HG03442 (cell line): ENCODE measurements around the gene SEPHS2.

Source experiments
- ATAC-seq: cut with Tn5 transposase; IDR thresholded peaks from one replicate; pipeline ENCODE4 v1.9.1; 2021; ENCODE audit warnings: mild to moderate bottlenecking, moderate library complexity; ENCODE audit not compliant: unreplicated experiment

Gene SEPHS2

DNA sequence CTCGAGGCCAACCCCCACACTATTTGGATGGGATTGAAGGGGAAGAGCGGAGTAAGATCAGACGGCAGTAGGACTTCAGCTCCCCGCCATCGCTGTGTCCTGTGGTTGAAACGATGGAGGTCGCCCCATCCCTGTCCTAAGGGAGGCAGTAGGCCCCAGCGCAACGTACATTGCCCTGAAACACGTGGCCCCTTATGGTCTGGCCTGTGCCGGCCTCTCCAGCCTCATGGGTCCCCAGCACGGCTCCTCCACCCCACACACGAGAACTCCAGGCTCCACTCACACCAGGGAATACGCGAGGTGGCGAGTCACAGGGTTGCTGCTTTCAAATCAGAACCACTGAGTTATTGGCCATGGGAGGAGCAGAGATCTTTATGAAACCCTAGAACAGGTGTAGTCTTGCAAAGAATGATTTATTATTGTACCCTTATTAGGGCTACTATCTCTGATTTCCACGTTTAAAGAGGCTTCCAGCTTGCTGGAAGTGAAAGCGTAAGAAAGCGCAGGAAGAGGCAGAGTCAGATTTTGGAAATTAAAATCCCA lies 15.2 kb downstream of the SEPHS2 start:
- ATAC-seq, result no peak

DNA sequence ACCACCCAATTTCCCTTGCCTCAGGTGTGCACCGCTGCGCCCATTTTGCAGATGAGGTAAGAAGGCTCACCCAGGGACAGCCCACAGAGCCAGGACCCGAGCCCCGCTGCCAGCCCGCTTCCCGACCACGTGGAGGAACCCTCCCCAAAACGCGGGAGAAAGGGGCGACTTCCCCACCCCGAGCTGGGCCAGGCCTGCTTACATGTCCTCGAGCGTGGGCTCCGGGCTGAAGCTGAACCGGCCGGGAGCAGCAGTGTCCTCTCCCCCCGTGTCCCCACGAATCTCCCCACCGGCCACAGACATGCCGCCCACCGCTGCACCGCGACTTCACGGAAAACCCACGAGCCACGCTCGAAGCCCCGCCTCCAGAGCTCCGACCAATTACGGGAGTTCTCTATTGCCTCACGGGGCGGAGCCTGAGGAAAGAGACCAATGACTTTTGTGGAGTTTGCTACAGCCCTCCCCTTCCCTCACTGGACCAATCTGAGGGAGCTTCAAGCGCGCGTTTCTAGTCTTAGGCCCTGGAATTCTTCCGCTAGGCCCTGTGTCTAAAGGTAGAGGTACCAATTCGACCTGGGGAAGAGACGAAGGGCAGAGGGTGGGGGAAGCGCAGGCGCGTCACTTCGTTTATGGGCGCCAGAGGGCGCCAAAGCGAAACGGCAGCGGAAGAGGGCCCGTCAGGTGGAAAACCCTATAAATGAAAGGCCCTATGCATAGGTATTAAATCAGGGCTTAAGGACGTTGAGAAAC lies 15.8 kb downstream of the SEPHS2 start, which contains the start of gene DCTPP1:
Gene DCTPP1, minus strand, starts transcription at position 353 of the 750 bp plus-strand sequence. Its CDS starts 50 bp downstream, at position 303.
- peak; percentile 96 for ATAC-seq

DNA sequence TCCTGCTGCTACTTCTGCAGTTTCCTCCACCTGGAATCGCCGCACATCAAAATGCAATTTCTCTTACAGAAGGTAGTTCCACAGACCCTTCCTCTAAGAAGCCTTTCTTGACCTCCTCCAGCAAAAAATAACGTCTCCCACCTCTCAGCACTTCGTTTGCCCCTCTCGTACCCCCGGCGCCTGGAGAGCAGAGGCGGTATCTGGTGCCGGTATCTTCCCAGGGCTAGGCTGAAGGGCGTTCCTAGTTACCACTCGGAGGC lies 16.3 kb downstream of the SEPHS2 start:
- no peak for ATAC-seq

GRCh38 chr16:30428055-30428454 lies 17.6 kb downstream of the SEPHS2 start:
- no peak for ATAC-seq

DNA sequence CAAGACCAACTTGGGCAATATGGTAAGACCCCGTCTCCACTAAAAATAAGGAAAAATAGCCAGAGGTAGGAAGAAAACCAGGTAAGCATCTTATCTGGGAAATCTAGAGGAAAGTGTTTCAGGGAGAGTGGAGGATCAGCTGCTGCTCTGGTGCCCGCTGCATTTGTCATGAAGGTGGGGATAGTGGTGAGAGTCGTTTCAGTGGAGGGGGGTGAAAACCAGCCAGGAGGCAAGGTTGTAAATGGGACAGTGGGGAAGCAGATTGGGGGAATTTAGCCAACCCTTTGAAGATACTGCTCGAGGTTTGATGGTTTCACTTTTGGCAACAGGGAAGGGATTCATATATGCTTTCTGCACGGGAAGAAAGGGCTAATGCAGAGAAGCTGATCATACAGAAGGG lies 24.7 kb downstream of the SEPHS2 start:
- ATAC-seq, result no peak

DNA sequence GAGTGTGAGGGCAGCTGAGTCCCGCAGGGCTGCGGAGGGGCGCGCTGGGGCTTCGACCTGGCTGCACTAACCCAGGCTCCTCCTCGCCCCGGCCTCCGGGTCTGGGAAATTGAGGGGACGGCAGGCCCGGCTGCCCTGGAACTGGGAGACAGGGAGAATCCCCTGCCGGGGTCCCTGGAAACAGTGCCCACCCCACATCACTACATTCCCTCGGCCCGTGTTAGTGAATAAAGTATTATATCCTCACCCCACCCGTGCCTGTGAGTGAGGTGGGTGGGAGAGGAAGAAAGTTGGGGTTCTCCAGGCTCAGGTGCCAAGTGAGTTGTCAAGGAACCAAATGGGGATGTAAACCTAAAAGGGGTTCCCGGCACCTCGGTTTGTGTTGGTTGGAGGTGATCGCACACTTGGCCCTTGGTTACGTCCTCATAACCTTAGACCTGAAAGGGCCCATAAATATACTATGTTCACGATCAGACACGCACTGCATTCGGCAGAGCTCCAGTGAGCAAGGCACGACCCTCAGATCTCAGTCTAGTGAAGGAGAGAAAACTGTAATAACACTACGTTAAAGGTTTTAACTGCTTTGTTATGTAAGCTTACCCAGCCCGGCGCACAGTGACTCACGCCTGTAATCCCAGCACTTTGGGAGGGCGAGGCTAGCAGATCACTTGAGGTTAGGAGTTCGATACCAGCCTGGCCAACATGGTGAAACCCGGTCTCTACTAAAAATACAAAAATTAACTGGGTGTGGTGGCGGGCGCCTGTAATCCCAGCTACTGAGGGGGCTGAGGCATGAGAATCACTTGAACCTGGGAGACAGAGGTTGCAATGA lies 27.1 kb downstream of the SEPHS2 start:
- ATAC-seq, result no peak

- ATAC-seq, result peak; percentile 80
Observed at GRCh38 chr16:30417529-30418349, 27.9 kb downstream of the SEPHS2 start.

GRCh38 chr16:30416624-30417528 lies 28.8 kb downstream of the SEPHS2 start:
- ATAC-seq, result no peak

- ATAC-seq, result no peak
Observed at GRCh38 chr16:30416047-30416603, 29.5 kb downstream of the SEPHS2 start.

DNA sequence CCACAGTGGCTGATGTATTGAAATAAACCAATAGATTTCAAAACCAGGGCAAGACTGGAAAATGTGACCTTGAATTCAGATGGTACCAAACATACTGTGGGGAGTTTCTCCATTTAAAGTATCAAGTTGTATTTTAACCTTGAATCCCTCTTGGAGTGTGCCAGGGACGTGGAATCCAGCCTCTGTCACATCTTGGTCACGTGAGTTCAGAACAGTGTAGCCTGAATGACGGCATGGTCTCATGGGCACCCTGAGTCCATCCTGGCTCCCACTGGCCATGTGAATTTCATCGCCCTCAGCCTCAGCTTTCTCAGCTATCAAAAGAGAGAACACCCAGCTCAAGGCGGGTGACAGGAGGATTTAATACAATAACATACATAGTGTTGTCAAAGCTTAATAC lies 31.5 kb downstream of the SEPHS2 start:
- ATAC-seq, result no peak

DNA sequence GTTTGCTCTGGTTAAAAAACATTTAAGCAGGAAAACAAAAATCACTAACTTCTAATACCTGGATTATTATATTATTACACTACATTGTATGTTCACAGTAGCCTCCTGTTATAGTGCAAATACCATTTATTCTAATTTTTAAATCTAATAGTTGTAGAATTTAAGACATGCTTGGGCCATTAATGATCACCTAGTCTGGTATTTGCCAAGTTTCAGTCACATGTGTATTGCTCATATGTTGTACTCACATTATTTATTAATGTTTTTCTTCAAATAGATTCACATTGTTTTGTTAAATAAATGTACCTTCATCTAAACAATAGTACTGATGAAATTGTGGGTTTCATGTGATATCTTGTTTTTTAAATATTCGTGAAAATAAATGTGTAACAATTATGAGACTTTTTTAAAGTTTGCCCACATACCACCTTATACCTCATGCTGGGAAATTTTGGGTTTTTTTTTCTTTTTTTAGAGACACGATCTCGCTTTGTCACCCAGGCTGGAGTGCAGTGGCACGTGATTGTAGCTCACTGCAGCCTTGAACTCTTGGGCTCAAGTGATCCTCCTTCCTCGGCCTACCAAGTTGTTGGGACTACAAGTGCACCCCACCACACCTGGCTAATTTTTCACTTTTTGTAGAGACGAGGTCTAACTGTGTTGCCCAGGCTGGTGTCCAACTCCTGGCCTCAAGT lies 32.4 kb downstream of the SEPHS2 start:
- no peak for ATAC-seq

GRCh38 chr16:30409125-30410060 lies 36.3 kb downstream of the SEPHS2 start:
- ATAC-seq, result no peak

DNA sequence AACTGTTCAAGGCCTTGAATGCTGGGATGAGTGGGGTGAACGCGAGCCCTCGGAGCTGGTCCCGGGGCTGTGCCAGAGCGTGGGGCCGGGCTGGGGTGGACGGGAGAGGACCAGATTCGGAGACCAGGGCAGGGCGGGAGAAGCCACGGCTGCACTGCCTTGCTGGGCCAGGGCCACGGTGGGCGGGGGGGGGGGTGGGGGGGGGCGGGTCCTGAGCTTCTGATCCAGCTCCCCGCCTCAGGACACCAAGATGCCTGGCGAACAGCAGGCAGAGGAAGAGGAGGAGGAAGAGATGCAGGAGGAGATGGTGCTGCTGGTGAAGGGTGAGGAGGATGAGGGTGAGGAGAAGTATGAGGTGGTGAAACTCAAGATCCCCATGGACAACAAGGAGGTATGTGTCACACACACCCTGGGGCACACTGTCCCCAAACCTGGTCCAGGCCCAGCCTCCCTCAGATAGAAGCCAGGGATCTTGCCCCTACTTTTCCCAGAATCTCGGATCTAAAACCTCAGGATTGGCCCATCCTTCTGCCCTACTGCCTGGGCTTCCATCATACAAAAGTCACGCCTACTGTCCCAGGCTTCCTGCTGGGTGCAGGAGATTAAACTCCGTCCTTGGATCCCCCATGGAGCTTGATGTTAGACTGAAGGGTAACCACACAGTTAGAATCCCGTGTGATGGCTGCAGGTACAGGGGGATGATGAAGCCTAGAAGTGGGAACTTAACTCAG lies 37.7 kb downstream of the SEPHS2 start:
- no peak for ATAC-seq

GRCh38 chr16:30407102-30407803 lies 38.4 kb downstream of the SEPHS2 start, which contains the start of gene ZNF771:
ZNF771 (plus strand) TSS chr16:30407606; CDS start chr16:30408054, 448 bp downstream.
- peak; percentile 80 for ATAC-seq

- ATAC-seq, result no peak
Observed at GRCh38 chr16:30406795-30407101, 38.9 kb downstream of the SEPHS2 start.

- no peak for ATAC-seq
Observed at GRCh38 chr16:30401768-30402425, 43.8 kb downstream of the SEPHS2 start.
